GM23338 (cell line): Measurements from ENCODE around the gene CCDC91. TPM values are rescaled to one million over a fixed set of nuclear protein-coding genes. Genes with fewer than 3 reads are reported as not detected.

Source experiments
- ATAC-seq: fragments of 200-7000 bp; cut with Tn5 transposase; 3 replicates; pipeline ENCODE4 v1.9.1; 2020
- DNase-seq: peaks from one replicate; pipeline ENCODE4 v3.0.0-alpha.2; 2015; ENCODE audit warnings: low spot score
- H2AFZ ChIP-seq: fragments of 200-600 bp; sonication (generic); 2 replicates; pipeline ENCODE4 v1.8.0; 2016; ENCODE audit warnings: antibody characterized with exemption, mild to moderate bottlenecking, moderate library complexity
- H3F3A ChIP-seq: fragments of 200-600 bp; sonication (generic); replicated peaks from 2 replicates; pipeline ENCODE4 v1.8.0; 2017; ENCODE audit warnings: antibody characterized with exemption, mixed run types, low read depth
- H3K27ac ChIP-seq: fragments of 200-600 bp; sonication (generic); 2 replicates; pipeline ENCODE4 v1.6.1; 2016; ENCODE audit warnings: low read depth
- H3K27me3 ChIP-seq: fragments of 200-600 bp; sonication (generic); 2 replicates; pipeline ENCODE4 v1.8.0; 2016; ENCODE audit warnings: mild to moderate bottlenecking, mixed run types, moderate library complexity; ENCODE audit not compliant: insufficient read depth
- H3K36me3 ChIP-seq: fragments of 200-600 bp; sonication (generic); 2 replicates; pipeline ENCODE4 v1.8.0; 2016; ENCODE audit warnings: mild to moderate bottlenecking; ENCODE audit not compliant: insufficient read depth
- H3K4me1 ChIP-seq: fragments of 200-600 bp; sonication (generic); 2 replicates; pipeline ENCODE4 v1.8.0; 2016; ENCODE audit warnings: mild to moderate bottlenecking, moderate library complexity; ENCODE audit not compliant: insufficient read depth
- H3K4me2 ChIP-seq: fragments of 200-600 bp; sonication (generic); 2 replicates; pipeline ENCODE4 v1.7.1; 2017; ENCODE audit warnings: mixed run types
- H3K4me3 ChIP-seq: fragments of 200-600 bp; sonication (generic); 2 replicates; pipeline ENCODE4 v1.6.1; 2016; ENCODE audit warnings: mixed run types
- H3K79me2 ChIP-seq: fragments of 200-600 bp; sonication (generic); replicated peaks from 2 replicates; pipeline ENCODE4 v1.8.0; 2017; ENCODE audit warnings: mild to moderate bottlenecking; ENCODE audit not compliant: insufficient read depth
- H3K9me2 ChIP-seq: fragments of 200-600 bp; sonication (generic); 2 replicates; pipeline ENCODE4 v1.8.0; 2017; ENCODE audit not compliant: insufficient read depth
- H4K20me1 ChIP-seq: fragments of 200-600 bp; sonication (generic); replicated peaks from 2 replicates; pipeline ENCODE4 v1.8.0; 2017; ENCODE audit warnings: mild to moderate bottlenecking; ENCODE audit not compliant: insufficient read depth
- H3K27ac Mint-ChIP-seq: 2 replicates; pipeline ENCODE4 v1.8.0; 2020; ENCODE audit warnings: inconsistent platforms, mild to moderate bottlenecking, moderate library complexity, mixed read lengths
- H3K27me3 Mint-ChIP-seq: 3 replicates; pipeline ENCODE4 v1.8.0; 2022; ENCODE audit warnings: low read depth, mild to moderate bottlenecking, moderate library complexity, mixed read lengths, inconsistent platforms; ENCODE audit not compliant: insufficient read depth, poor library complexity
- H3K36me3 Mint-ChIP-seq: 3 replicates; pipeline ENCODE4 v1.8.0; 2021; ENCODE audit warnings: low read depth, mild to moderate bottlenecking, inconsistent platforms, moderate library complexity, mixed read lengths
- H3K4me1 Mint-ChIP-seq: 3 replicates; pipeline ENCODE4 v1.8.0; 2020; ENCODE audit warnings: mild to moderate bottlenecking, inconsistent platforms, mixed read lengths
- H3K4me3 Mint-ChIP-seq: 3 replicates; pipeline ENCODE4 v1.8.0; 2021; ENCODE audit warnings: moderate library complexity, mild to moderate bottlenecking, inconsistent platforms, mixed read lengths
- H3K9me3 Mint-ChIP-seq: 3 replicates; pipeline ENCODE4 v1.8.0; 2020; ENCODE audit warnings: moderate library complexity, mild to moderate bottlenecking, inconsistent platforms, mixed read lengths
- CREB1 ChIP-seq: fragments of 250-450 bp; sonication (Bioruptor Pico); IDR thresholded peaks from 2 replicates; pipeline ENCODE4 v1.5.0; 2020; ENCODE audit warnings: low read depth, mild to moderate bottlenecking, moderate library complexity
- POLR2AphosphoS5 ChIP-seq: IDR thresholded peaks from 2 replicates; pipeline ENCODE4 v1.6.1; 2016; ENCODE audit warnings: antibody characterized with exemption, low read depth
- ZNF114 ChIP-seq: fragments of 250-450 bp; sonication (Bioruptor Pico); IDR thresholded peaks from 2 replicates; pipeline ENCODE4 v1.5.0; 2020; ENCODE audit warnings: mild to moderate bottlenecking, moderate library complexity
- ZNF331 ChIP-seq: fragments of 250-450 bp; sonication (Bioruptor Pico); IDR thresholded peaks from 2 replicates; pipeline ENCODE4 v1.5.0; 2020; ENCODE audit warnings: low read depth, mild to moderate bottlenecking, moderate library complexity
- polyA plus RNA-seq: library from polyadenylated mRNA; unstranded; fragments of >200 nt; fragmentation: Nextera tagmentation; extraction: Ambion mirVana; gene quantifications from 2 replicates; pipeline ENCODE4 v1.2.1, GENCODE V29; 2016
- total RNA-seq: library from RNA; depleted of rRNA; stranded (reverse); fragments of >200 nt; shearing (Covaris generic); gene quantifications from 2 replicates; pipeline ENCODE4 v1.2.3, GENCODE V29; 2014
- TF ChIP-seq, protein P1 (sequence below), 2 experiments: fragments of 200-600 bp in 1 of 2; sonication (generic) in 1 of 2; conservative IDR thresholded peaks; 2 replicates each; pipeline versions ENCODE4 v1.5.1 to v1.6.1; 2016 to 2017; ENCODE audit warnings: antibody characterized with exemption in 2 of 2, low read depth in 2 of 2, mild to moderate bottlenecking in 2 of 2, moderate library complexity in 1 of 2
- TF ChIP-seq, protein P2 (sequence below): IDR thresholded peaks from one replicate; pipeline ENCODE4 v1.6.1; 2018; ENCODE audit warnings: antibody characterized with exemption; ENCODE audit not compliant: unreplicated experiment
- TF ChIP-seq, protein P3 (sequence below): fragments of 250-450 bp; sonication (Bioruptor Pico); IDR thresholded peaks from 2 replicates; pipeline ENCODE4 v1.5.0; 2020; ENCODE audit warnings: mild to moderate bottlenecking, moderate library complexity
- TF ChIP-seq, protein P4 (sequence below): IDR thresholded peaks from 2 replicates; pipeline ENCODE4 v1.6.1; 2016; ENCODE audit warnings: antibody characterized with exemption

The CCDC91 gene
- total and polyA plus RNA-seq, 2 experiments from 2014 or later, result 24.7 to 48.7 TPM

DNA sequence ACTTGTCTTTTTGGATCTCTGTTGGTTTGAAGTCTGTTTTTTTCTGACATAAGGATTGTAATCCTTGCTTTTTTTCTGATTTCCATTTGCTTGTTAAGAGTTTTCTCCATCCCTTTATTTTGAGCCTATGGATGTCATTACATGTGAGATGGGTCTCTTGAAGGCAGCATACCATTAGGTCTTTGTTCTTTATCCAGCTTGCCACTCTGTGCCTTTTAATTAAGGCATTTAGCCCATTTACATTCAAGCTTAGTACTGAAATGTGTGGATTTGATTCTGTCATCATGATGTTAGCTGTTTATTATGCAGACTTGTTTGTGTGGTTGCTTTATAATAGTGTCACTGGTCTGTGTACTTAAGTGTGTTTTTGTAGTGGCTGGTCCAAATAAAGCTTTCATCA is 100.0 kb downstream of the CCDC91 start:
- Mint-ChIP-seq H3K36me3 (peaks cover 37% of the 10 kb centered on the region), H3K9me3 (peaks cover 21% of the 10 kb centered on the region), H3K4me3 (no peak overlapping the region), H3K4me1 (peaks cover 12% of the 10 kb centered on the region), H3K27me3 (no peaks in the 10 kb centered on the region), H3K27ac (no peak overlapping the region)
- Histone ChIP-seq H3K9me2 (peaks cover 7% of the 10 kb centered on the region), H4K20me1 (no peaks in the 10 kb centered on the region), H3F3A (no peaks in the 10 kb centered on the region), H3K4me3 (no peak overlapping the region), H3K79me2 (peaks cover 45% of the 10 kb centered on the region), H2AFZ (no peak overlapping the region), H3K36me3 (no peaks in the 10 kb centered on the region; the same call in 1 of the 2 replicates), H3K27ac (no peak overlapping the region), H3K4me1 (peaks cover 9% of the 10 kb centered on the region; the same call in 1 of the 2 replicates), H3K27me3 (no peaks in the 10 kb centered on the region), H3K4me2 (no peak overlapping the region)
- ATAC-seq (no peak), DNase-seq (no peak)
- TF ChIP-seq, protein P1, sequence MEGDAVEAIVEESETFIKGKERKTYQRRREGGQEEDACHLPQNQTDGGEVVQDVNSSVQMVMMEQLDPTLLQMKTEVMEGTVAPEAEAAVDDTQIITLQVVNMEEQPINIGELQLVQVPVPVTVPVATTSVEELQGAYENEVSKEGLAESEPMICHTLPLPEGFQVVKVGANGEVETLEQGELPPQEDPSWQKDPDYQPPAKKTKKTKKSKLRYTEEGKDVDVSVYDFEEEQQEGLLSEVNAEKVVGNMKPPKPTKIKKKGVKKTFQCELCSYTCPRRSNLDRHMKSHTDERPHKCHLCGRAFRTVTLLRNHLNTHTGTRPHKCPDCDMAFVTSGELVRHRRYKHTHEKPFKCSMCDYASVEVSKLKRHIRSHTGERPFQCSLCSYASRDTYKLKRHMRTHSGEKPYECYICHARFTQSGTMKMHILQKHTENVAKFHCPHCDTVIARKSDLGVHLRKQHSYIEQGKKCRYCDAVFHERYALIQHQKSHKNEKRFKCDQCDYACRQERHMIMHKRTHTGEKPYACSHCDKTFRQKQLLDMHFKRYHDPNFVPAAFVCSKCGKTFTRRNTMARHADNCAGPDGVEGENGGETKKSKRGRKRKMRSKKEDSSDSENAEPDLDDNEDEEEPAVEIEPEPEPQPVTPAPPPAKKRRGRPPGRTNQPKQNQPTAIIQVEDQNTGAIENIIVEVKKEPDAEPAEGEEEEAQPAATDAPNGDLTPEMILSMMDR (conservative IDR thresholded peaks at IDR 0.05; ENCODE audit: low read depth in 2 of 2), result no peak
- no peak for TF ChIP-seq POLR2AphosphoS5
- TF ChIP-seq, protein P2, sequence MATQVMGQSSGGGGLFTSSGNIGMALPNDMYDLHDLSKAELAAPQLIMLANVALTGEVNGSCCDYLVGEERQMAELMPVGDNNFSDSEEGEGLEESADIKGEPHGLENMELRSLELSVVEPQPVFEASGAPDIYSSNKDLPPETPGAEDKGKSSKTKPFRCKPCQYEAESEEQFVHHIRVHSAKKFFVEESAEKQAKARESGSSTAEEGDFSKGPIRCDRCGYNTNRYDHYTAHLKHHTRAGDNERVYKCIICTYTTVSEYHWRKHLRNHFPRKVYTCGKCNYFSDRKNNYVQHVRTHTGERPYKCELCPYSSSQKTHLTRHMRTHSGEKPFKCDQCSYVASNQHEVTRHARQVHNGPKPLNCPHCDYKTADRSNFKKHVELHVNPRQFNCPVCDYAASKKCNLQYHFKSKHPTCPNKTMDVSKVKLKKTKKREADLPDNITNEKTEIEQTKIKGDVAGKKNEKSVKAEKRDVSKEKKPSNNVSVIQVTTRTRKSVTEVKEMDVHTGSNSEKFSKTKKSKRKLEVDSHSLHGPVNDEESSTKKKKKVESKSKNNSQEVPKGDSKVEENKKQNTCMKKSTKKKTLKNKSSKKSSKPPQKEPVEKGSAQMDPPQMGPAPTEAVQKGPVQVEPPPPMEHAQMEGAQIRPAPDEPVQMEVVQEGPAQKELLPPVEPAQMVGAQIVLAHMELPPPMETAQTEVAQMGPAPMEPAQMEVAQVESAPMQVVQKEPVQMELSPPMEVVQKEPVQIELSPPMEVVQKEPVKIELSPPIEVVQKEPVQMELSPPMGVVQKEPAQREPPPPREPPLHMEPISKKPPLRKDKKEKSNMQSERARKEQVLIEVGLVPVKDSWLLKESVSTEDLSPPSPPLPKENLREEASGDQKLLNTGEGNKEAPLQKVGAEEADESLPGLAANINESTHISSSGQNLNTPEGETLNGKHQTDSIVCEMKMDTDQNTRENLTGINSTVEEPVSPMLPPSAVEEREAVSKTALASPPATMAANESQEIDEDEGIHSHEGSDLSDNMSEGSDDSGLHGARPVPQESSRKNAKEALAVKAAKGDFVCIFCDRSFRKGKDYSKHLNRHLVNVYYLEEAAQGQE, result no peak
- TF ChIP-seq, protein P3, sequence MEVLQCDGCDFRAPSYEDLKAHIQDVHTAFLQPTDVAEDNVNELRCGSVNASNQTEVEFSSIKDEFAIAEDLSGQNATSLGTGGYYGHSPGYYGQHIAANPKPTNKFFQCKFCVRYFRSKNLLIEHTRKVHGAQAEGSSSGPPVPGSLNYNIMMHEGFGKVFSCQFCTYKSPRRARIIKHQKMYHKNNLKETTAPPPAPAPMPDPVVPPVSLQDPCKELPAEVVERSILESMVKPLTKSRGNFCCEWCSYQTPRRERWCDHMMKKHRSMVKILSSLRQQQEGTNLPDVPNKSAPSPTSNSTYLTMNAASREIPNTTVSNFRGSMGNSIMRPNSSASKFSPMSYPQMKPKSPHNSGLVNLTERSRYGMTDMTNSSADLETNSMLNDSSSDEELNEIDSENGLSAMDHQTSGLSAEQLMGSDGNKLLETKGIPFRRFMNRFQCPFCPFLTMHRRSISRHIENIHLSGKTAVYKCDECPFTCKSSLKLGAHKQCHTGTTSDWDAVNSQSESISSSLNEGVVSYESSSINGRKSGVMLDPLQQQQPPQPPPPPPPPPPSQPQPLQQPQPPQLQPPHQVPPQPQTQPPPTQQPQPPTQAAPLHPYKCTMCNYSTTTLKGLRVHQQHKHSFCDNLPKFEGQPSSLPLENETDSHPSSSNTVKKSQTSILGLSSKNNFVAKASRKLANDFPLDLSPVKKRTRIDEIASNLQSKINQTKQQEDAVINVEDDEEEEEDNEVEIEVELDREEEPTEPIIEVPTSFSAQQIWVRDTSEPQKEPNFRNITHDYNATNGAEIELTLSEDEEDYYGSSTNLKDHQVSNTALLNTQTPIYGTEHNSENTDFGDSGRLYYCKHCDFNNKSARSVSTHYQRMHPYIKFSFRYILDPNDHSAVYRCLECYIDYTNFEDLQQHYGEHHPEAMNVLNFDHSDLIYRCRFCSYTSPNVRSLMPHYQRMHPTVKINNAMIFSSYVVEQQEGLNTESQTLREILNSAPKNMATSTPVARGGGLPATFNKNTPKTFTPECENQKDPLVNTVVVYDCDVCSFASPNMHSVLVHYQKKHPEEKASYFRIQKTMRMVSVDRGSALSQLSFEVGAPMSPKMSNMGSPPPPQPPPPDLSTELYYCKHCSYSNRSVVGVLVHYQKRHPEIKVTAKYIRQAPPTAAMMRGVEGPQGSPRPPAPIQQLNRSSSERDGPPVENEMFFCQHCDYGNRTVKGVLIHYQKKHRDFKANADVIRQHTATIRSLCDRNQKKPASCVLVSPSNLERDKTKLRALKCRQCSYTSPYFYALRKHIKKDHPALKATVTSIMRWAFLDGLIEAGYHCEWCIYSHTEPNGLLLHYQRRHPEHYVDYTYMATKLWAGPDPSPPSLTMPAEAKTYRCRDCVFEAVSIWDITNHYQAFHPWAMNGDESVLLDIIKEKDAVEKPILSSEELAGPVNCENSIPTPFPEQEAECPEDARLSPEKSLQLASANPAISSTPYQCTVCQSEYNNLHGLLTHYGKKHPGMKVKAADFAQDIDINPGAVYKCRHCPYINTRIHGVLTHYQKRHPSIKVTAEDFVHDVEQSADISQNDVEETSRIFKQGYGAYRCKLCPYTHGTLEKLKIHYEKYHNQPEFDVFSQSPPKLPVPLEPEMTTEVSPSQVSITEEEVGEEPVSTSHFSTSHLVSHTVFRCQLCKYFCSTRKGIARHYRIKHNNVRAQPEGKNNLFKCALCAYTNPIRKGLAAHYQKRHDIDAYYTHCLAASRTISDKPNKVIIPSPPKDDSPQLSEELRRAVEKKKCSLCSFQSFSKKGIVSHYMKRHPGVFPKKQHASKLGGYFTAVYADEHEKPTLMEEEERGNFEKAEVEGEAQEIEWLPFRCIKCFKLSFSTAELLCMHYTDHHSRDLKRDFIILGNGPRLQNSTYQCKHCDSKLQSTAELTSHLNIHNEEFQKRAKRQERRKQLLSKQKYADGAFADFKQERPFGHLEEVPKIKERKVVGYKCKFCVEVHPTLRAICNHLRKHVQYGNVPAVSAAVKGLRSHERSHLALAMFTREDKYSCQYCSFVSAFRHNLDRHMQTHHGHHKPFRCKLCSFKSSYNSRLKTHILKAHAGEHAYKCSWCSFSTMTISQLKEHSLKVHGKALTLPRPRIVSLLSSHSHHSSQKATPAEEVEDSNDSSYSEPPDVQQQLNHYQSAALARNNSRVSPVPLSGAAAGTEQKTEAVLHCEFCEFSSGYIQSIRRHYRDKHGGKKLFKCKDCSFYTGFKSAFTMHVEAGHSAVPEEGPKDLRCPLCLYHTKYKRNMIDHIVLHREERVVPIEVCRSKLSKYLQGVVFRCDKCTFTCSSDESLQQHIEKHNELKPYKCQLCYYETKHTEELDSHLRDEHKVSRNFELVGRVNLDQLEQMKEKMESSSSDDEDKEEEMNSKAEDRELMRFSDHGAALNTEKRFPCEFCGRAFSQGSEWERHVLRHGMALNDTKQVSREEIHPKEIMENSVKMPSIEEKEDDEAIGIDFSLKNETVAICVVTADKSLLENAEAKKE, result no peak
- TF ChIP-seq, protein P4, sequence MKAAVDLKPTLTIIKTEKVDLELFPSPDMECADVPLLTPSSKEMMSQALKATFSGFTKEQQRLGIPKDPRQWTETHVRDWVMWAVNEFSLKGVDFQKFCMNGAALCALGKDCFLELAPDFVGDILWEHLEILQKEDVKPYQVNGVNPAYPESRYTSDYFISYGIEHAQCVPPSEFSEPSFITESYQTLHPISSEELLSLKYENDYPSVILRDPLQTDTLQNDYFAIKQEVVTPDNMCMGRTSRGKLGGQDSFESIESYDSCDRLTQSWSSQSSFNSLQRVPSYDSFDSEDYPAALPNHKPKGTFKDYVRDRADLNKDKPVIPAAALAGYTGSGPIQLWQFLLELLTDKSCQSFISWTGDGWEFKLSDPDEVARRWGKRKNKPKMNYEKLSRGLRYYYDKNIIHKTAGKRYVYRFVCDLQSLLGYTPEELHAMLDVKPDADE, result no peak
- no peak for TF ChIP-seq CREB1 (CRISPR knock-in tag)
- no peak for TF ChIP-seq ZNF331
- TF ChIP-seq ZNF114 (CRISPR knock-in tag), result no peak
